K562 (cell line): ENCODE data around the gene FMNL1. TPM values are rescaled to one million over a fixed set of nuclear protein-coding genes. Genes with fewer than 3 reads are reported as not detected.

Experiments used
- CEBPZ ChIP-seq: fragments of 150-350 bp; IDR thresholded peaks from 2 replicates; pipeline ENCODE4 v1.6.1; 2014; ENCODE audit warnings: low read depth, mild to moderate bottlenecking, low read length, borderline replicate concordance
- FOXP4 ChIP-seq: sonication (generic); formaldehyde crosslinking; IDR thresholded peaks from 2 replicates; pipeline ENCODE4 v1.8.0; 2022; ENCODE audit warnings: mild to moderate bottlenecking, missing genetic modification reagents, borderline replicate concordance
- HCFC1 ChIP-seq: IDR thresholded peaks from 2 replicates; pipeline ENCODE4 v1.6.1; 2012; ENCODE audit warnings: low read depth, low read length, improper control_type of control experiment
- KDM1A ChIP-seq, 2 experiments: fragments of 450-650 bp; IDR thresholded peaks; 2 replicates each; pipeline ENCODE4 v1.6.1; 2016; ENCODE audit warnings: mild to moderate bottlenecking in 2 of 2
- NUFIP1 ChIP-seq: fragments of 450-650 bp; IDR thresholded peaks from 2 replicates; pipeline ENCODE4 v1.6.1; 2018; ENCODE audit not compliant: partially characterized antibody
- PTBP1 ChIP-seq: fragments of 200-400 bp; formaldehyde crosslinking; IDR thresholded peaks from 2 replicates; pipeline ENCODE4 v1.6.1; 2017; ENCODE audit warnings: low read depth, low read length
- SRF ChIP-seq, 2 experiments: fragments of 250-450, 450-650 bp in 1 of 2; sonication (Bioruptor Pico) in 1 of 2; sonication (generic) in 1 of 2; formaldehyde crosslinking; IDR thresholded peaks; 2 replicates each; pipeline versions ENCODE4 v1.5.0 to v1.5.1; 2020 to 2022; ENCODE audit warnings: mild to moderate bottlenecking in 1 of 2, missing genetic modification reagents in 1 of 2
- ZFP36 ChIP-seq: fragments of 150-350 bp; IDR thresholded peaks from 2 replicates; pipeline ENCODE4 v1.6.1; 2018; ENCODE audit warnings: low read length, low read depth; ENCODE audit not compliant: partially characterized antibody
- polyA plus RNA-seq, 8 experiments: library from polyadenylated mRNA; depleted of rRNA in 4 of 8; stranded (reverse) in 5 of 8; unstranded in 3 of 8; fragments of >200 nt; fragmentation: Nextera tagmentation in 2 of 8; fragmentation: Illumina TruSeq in 1 of 8; extraction: Ambion mirVana in 2 of 8; extraction: Trizol in 1 of 8; gene quantifications; 2 replicates each; pipeline versions ENCODE4 v1.2.1 to v1.2.3, GENCODE V29; 2011 to 2014; ENCODE audit warnings: inconsistent platforms in 1 of 8, missing spikeins in 1 of 8
- total RNA-seq, 7 experiments: library from RNA; depleted of rRNA in 6 of 7; stranded (reverse); fragments of >200 nt in 6 of 7; fragmentation: Illumina TruSeq in 2 of 7; extraction: Trizol in 2 of 7; gene quantifications; 2 replicates each; pipeline versions ENCODE4 v1.2.1 to v1.2.3, GENCODE V29; 2011 to 2021; ENCODE audit warnings: low replicate concordance in 1 of 7

The FMNL1 gene
- total and polyA plus RNA-seq, 9 of the 15 experiments (the other 6 are each of a cell fraction or from before 2014, with no cell fraction given), result 0.70 to 36.6 (median 7.7) TPM

DNA sequence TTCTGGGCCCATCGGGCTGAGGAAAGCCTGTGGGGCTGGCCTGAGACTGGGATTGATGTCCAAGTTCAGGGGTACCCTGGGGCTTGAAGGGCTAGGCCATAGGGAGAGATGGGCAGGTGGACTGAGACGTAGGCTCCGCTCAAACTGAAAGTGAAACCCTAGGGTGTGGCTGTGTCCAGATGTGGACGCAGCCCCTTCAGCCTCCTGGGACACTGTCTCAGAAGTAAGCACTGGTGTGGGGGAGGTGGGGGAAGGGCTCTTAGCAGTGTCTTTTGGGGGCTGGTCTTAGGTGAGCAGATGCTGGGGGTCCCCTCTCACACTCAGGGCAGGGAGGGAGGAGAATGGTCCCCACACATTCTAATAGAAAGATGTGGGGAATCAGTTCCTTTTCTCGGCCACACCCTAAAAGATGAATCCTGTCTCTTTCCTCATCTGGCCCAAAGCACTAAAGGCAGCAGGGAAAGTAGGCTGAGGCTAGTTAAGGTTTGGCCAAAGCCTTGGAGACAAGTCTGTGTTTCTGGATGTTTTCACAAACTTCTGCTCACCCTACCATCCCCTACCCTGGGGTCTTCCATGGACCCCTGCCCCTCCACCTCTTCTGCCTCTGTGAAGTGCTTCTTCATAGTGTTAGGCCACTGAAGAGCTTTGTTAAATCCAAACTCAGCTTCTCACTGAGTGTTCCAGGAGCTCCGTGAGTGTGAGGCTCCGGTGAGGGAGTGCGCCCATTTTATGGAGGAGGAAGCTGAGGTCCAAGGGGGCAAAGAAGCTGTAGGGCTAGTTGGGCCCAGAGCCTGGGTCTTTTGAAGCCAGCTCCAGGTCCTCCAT lies 5.6 kb downstream of the FMNL1 start (continued):
- peak; percentile 72 to 78 for TF ChIP-seq KDM1A (IDR thresholded peaks at IDR 0.05)
- TF ChIP-seq NUFIP1, result no peak
- 0 out of 2 replicates have a peak, but pooled peaks have one; percentile 18 for TF ChIP-seq HCFC1
- TF ChIP-seq SRF (CRISPR knock-in tag; IDR thresholded peaks at IDR 0.05), result no peak
- TF ChIP-seq FOXP4 (CRISPR knock-in tag), result no peak
- no peak for TF ChIP-seq CEBPZ
- TF ChIP-seq PTBP1, result peak; percentile 82; the same call in 1 of the 2 replicates
- peak; percentile 71 for TF ChIP-seq ZFP36
